Thymus (tissue), 11 donors: ENCODE data around the gene SPOCK1. TPM values are rescaled to one million over a fixed set of nuclear protein-coding genes. Genes with fewer than 3 reads are reported as not detected.

Experiments used
- DNase-seq, 9 donors: peaks; one replicate each; pipeline ENCODE4 v3.0.0-alpha.2; 2013; ENCODE audit warnings: low spot score in 9 of 9, low read depth in 6 of 9, missing footprints in 1 of 9
- H3K27ac ChIP-seq, 2 donors: one replicate each; pipeline ENCODE4 v1.5.1; 2013; ENCODE audit warnings: control low read depth in 1 of 2, low read depth in 1 of 2, low read length in 1 of 2, mild to moderate bottlenecking in 1 of 2, moderate library complexity in 1 of 2
- H3K27me3 ChIP-seq, 2 donors: one replicate each; pipeline ENCODE4 v1.5.1; 2013; ENCODE audit warnings: low read length in 1 of 2; ENCODE audit not compliant: control insufficient read depth in 2 of 2, insufficient read depth in 1 of 2
- H3K36me3 ChIP-seq, 2 donors: one replicate each; pipeline ENCODE4 v1.5.1; 2013; ENCODE audit warnings: low read length in 1 of 2, mild to moderate bottlenecking in 1 of 2, moderate library complexity in 1 of 2; ENCODE audit not compliant: control insufficient read depth in 2 of 2, insufficient read depth in 2 of 2
- H3K4me1 ChIP-seq, 2 donors: one replicate each; pipeline ENCODE4 v1.5.1; 2013; ENCODE audit warnings: low read length in 2 of 2; ENCODE audit not compliant: control insufficient read depth in 2 of 2, insufficient read depth in 2 of 2
- H3K4me3 ChIP-seq, 2 donors: one replicate each; pipeline ENCODE4 v1.5.1; 2013; ENCODE audit warnings: low read length in 2 of 2, control low read depth in 1 of 2, mild to moderate bottlenecking in 1 of 2
- H3K9me3 ChIP-seq, 2 donors: one replicate each; pipeline ENCODE4 v1.5.1; 2013; ENCODE audit warnings: low read length in 1 of 2, mild to moderate bottlenecking in 1 of 2; ENCODE audit not compliant: control insufficient read depth in 2 of 2, insufficient read depth in 1 of 2
- WGBS: extraction: QIAGEN DNeasy Blood & Tissue Kit; methylation state at CpG from one replicate; pipeline ENCODE4 v1.1.7; 2013; 5-methylcytosine and 5-hydroxymethylcytosine counted together
- polyA plus RNA-seq: library from polyadenylated mRNA; stranded (reverse); fragments of 200-250 nt; gene quantifications from one replicate; pipeline ENCODE4 v1.2.3, GENCODE V29; 2013
- total RNA-seq: library from RNA; stranded (reverse); fragments of 120-200 nt; gene quantifications from one replicate; pipeline ENCODE4 v1.2.4, GENCODE V29; 2013
- donor health status: healthy.

Gene SPOCK1
- total and polyA plus RNA-seq, 2 donors, result 3.7 to 8.6 TPM

DNA sequence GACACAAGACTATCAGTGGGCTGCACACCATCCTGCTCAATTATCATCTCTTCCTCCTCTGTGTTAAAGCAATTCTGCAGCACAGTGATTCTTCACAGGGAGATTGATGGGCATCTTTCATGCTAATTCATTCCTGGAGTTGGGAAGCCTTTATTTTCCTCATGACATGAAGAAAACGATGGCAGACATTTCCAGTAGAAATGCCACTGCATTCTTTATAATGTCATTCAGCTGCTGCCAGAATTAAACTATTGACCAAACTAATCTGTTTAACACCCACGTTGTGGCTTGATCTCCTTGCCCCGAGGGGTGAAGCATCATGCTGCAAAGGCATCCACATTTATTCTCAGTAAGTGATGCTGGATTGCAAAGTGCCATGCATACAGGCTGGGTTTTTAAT, 273.0 kb downstream of the SPOCK1 start:
- no peak for DNase-seq
- Histone ChIP-seq H3K9me3 (no peaks in the 10 kb centered on the region), H3K27ac (no peak overlapping the region), H3K27me3 (no peaks in the 10 kb centered on the region), H3K4me3 (no peak overlapping the region), H3K36me3 (no peaks in the 10 kb centered on the region), H3K4me1 (no peaks in the 10 kb centered on the region)
- 85% methylated on average over 3 of the region's 3 CpGs for WGBS

DNA sequence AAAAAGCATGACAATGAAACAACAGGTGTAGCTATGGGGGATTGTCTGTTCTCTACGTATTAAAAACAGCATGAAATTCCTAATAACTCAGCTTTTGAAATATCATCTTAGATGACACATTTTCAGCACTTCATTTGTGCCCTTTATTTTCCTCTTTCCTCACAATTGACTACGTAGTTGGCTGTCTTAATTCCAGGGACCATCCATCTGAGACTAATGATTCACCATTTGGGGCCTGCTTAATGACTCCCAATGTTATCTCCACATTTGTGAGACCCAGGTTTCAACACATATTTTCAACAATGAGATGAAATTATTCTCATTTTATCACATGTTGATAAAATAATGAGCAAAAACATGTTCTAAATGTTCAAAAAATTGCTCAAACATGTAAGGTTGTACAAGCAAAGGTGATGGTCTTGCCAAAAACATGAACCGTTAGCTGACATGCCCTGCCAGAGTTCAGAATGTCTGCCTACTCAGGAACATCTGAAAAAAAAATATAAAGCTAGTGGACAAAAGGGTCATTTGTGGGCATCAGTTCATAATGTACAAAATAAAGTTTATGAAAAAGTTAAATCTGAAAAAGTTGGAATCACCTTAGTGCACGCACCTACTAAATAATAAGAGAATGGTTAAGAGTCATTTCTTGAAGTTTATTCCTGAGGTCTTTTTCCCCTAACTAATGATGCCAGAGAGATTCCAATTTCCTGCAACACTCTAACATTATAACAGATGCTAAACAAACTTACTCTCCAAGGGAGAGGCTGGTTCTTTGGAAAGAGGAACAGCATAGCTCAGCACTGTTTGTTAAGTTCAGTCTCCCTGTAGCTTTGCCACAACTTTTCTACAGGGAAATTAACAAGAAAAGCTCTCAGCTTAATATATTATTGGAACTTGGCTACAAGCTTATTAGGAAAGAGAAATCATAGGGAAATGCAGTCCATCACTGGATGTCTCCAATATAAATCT, 275.5 kb downstream of the SPOCK1 start:
- no peaks in the 10 kb centered on the region for H3K4me1 ChIP-seq
- WGBS, result 94% methylated on average over 4 of the region's 4 CpGs

DNA sequence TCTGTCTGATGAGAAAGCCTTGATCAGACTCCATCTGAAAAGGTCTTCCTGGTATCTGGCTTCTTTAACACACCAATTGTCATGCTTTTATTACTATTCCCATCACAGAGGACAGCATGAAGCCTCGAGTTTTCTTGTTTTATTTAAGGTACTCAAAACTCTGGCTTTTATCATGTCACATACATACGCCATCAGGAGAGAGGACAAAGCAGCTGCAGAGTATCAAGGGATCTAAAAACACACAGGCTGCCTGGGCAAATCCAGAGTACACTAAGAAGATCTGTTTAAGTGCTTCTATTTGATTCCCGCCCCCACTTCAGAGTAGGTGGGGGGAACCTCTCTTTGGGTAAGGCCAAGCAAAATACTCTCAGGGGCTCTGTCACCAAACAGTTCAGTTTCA, 277.2 kb downstream of the SPOCK1 start:
- H3K27me3 ChIP-seq, result no peaks in the 10 kb centered on the region
- no peak overlapping the region for H3K4me3 ChIP-seq
- H3K27ac ChIP-seq, result no peak overlapping the region
- DNase-seq, result no peak
- H3K4me1 ChIP-seq, result no peaks in the 10 kb centered on the region
- H3K9me3 ChIP-seq, result no peaks in the 10 kb centered on the region
- WGBS, result 68% methylated on average over 3 of the region's 3 CpGs
- H3K36me3 ChIP-seq, result no peaks in the 10 kb centered on the region

More for the DNA sequence above, 275.5 kb downstream of the SPOCK1 start:
- no peak for DNase-seq
- no peaks in the 10 kb centered on the region for H3K36me3 ChIP-seq
- no peaks in the 10 kb centered on the region for H3K27me3 ChIP-seq
- no peak overlapping the region for H3K27ac ChIP-seq
- no peak overlapping the region for H3K4me3 ChIP-seq
- no peaks in the 10 kb centered on the region for H3K9me3 ChIP-seq

DNA sequence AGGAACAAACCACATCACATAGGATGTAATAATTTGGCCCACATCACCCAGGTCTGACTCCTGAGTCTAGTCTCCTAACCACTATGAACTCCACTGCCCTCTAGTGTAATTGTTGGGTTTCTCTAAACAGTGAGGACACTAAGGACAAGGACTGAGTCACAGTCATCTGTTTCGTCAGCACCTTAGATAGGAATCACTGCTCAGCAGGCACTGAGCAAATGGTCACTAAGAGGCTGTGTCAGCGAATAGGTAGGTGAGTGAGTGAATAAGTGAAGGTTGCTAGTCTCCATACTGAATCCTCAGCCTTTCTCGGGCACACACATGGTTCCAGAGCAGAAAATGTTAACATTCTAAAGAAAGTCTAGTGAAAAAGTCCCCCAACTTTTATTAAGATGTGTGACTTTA, 278.6 kb downstream of the SPOCK1 start:
- Histone ChIP-seq H3K4me1 (no peaks in the 10 kb centered on the region), H3K27ac (no peak overlapping the region), H3K27me3 (no peaks in the 10 kb centered on the region), H3K36me3 (no peaks in the 10 kb centered on the region), H3K4me3 (no peak overlapping the region), H3K9me3 (no peaks in the 10 kb centered on the region)
- DNase-seq, result peak in 2 of 9 donors; percentile 2 to 4
- WGBS, result 55% methylated on average over 3 of the region's 3 CpGs

DNA sequence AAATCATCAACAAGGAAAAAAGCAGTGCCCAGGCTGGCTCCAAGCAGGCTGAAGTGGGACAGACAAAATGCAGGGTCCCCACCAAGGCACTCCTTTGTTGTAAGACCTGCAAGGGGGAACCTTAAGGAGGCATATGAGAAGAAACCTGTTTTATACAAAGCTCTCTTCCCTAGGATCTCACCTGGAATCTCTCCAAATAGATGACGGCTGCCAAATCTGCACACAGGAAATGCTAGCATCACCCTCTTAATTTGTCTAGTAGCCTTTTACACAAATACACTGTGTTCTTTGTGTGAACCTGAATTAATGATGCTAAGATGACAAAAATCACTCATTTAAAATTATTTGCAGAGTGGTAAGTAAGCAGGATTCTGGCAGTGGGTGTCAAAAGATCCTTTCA, 280.2 kb downstream of the SPOCK1 start:
- Histone ChIP-seq H3K27me3 (no peaks in the 10 kb centered on the region), H3K27ac (no peak overlapping the region), H3K4me1 (no peaks in the 10 kb centered on the region), H3K9me3 (no peaks in the 10 kb centered on the region), H3K4me3 (no peak overlapping the region), H3K36me3 (no peaks in the 10 kb centered on the region)
- DNase-seq, result no peak
- WGBS, result 88% methylated on average over 1 of the region's 1 CpG

DNA sequence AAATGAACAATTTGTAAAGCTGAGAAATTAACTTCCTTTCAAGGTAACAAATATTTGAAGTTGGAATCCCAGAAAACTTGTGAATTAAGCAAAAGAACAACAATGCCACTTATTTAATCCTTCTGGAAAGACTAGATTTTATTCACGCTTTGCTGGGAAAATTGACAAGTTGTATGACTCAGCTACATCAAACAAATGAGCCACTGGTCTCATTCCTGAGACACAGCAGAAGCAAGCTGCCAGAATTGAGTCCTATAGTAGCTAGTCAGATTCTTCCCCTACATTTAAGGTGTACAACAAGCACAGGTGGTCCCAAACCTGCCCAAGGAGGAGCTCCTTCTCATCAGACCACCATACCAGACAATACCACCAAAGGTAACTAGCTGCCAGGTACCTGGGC, 280.7 kb downstream of the SPOCK1 start:
- H3K4me3 ChIP-seq, result no peak overlapping the region
- H3K4me1 ChIP-seq, result no peaks in the 10 kb centered on the region
- no peaks in the 10 kb centered on the region for H3K36me3 ChIP-seq
- H3K9me3 ChIP-seq, result no peaks in the 10 kb centered on the region
- WGBS, result 2% methylated on average over 1 of the region's 1 CpG
- no peaks in the 10 kb centered on the region for H3K27me3 ChIP-seq
- no peak for DNase-seq
- no peak overlapping the region for H3K27ac ChIP-seq

DNA sequence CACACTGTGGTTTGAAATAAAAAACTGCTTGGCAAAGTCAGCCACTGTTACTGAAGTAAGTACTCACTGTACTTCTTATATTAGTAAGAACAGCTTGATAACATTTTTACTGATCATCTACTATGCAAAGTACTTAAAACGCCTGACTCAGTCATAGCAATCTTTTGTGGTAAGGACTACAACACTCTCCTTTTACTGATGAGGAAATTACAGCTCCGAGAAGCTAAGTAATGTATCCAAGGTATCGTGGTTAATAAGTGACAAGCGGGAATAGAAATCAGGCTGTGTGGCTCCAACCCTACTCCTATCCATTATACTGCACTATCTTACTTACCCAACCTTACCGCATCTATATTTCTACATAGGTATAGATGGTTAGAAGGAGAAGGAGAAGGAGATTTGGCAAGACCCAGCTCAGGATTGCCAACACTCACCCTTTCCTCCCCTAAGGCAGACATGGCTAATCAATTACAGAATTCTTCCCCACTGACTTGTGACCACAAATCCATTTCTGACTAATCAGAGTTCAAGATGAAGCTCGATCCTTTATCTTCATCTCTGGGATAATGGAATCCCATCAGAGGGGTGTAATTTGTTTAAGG, 281.4 kb downstream of the SPOCK1 start:
- Histone ChIP-seq H3K27me3 (no peaks in the 10 kb centered on the region), H3K4me1 (no peaks in the 10 kb centered on the region), H3K27ac (no peak overlapping the region), H3K4me3 (no peak overlapping the region), H3K36me3 (no peaks in the 10 kb centered on the region), H3K9me3 (no peaks in the 10 kb centered on the region)
- 89% methylated on average over 6 of the region's 6 CpGs for WGBS
- no peak for DNase-seq

DNA sequence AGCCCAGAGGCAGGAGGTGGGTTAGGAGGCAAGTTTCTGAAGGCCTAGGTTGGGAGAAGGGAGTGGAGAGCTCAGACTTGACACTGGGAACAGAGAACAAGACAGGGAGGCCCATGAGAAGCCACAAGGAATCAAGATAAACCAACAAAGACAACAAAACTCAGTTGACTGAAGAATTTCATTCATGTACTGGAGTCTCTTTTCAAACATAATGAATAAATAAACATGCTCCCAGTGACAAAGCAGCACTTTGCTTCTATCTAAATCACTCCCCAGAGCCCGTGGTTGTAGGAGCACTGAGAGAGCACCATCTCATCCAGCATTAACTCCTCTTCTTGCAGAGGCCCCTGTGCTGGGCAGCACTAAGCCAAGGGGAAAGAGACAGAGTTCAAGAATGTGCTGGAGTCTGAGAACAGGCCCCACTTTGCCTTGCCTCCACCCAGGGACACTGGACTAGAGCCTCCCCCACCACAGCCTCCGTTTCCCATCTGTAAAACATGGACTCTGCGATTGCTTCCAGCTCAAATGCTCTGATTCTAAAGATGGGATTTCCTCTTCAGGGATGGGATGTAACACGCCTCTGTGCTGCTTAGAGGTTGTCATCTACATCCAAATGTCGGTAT, 282.0 kb downstream of the SPOCK1 start:
- WGBS, result 93% methylated on average over 5 of the region's 5 CpGs
- no peak overlapping the region for H3K27ac ChIP-seq

DNA sequence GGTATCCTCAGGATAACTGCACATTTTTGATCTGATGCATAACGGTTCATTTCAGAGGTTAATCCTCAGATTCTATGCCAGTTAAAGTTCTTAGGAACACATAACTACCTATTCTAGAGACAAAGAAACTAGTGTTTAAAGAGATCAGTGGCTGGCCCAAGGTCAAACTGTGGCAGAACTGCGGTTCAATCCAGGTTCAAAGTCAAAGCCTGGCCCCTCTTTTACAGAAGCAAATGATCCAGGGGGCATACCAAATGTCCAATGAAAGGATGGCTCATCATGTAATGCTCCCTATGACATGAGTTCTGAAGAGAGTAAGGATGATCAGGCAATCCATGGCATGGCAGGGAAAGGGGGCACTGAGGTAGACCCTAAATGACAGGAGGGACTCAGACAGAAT, 283.3 kb downstream of the SPOCK1 start:
- H3K36me3 ChIP-seq, result no peaks in the 10 kb centered on the region
- no peaks in the 10 kb centered on the region for H3K27me3 ChIP-seq
- H3K9me3 ChIP-seq, result no peaks in the 10 kb centered on the region
- H3K4me1 ChIP-seq, result no peaks in the 10 kb centered on the region
- H3K27ac ChIP-seq, result no peak overlapping the region
- no peak for DNase-seq
- WGBS, result 92% methylated on average over 2 of the region's 2 CpGs
- H3K4me3 ChIP-seq, result no peak overlapping the region

More for the DNA sequence above, 282.0 kb downstream of the SPOCK1 start:
- Histone ChIP-seq H3K36me3 (no peaks in the 10 kb centered on the region), H3K4me1 (no peaks in the 10 kb centered on the region), H3K4me3 (no peak overlapping the region), H3K27me3 (no peaks in the 10 kb centered on the region), H3K9me3 (no peaks in the 10 kb centered on the region)
- no peak for DNase-seq
